ENCODE results near the gene ZHX3. TPM values are rescaled to one million over a fixed set of nuclear protein-coding genes. Genes with fewer than 3 reads are reported as not detected.

ZHX3 gene
- total RNA-seq, 1 donor: 36.6 TPM

DNA sequence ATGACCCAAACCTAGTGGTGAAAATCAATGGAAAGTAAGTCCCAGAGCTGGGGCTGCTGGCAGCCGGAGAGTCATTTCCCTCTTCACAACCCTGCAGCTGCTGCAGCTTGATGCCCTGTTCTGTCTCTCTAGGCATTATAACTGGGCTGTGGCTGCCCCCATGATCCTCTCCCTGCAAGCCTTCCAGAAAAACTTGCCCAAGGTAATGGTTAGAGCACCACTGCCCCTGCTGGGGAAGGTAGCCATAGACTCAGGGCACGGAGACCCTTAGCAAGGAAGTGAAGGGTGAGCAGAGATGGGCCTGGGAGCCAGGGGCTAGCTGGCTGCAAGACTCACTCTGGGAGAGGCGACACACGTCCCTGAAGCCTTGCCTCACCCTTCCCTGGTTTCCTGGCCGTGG lies 35.1 kb upstream of the ZHX3 start:
- Histone ChIP-seq H3K4me3 (ENCODE audit: insufficient read depth, low read length) (no peak overlapping the region), H3K27ac (ENCODE audit: low read depth, low read length) (no peak overlapping the region), H4K20me1 (ENCODE audit: insufficient read depth, low read length) (no peaks in the 10 kb centered on the region), H3K79me2 (ENCODE audit: insufficient read depth, low read length) (no peaks in the 10 kb centered on the region), H3K9me3 (ENCODE audit: low read depth, low read length) (no peaks in the 10 kb centered on the region), H3K4me2 (ENCODE audit: insufficient read depth, low read length) (no peak overlapping the region), H3K4me1 (ENCODE audit: insufficient read depth, low read length) (no peaks in the 10 kb centered on the region), H3K36me3 (ENCODE audit: insufficient read depth, low read length) (peaks cover 11% of the 10 kb centered on the region), H3K27me3 (ENCODE audit: insufficient read depth, low read length) (no peaks in the 10 kb centered on the region), H2AFZ (ENCODE audit: low read length) (no peak overlapping the region)
- TF ChIP-seq, protein P1, sequence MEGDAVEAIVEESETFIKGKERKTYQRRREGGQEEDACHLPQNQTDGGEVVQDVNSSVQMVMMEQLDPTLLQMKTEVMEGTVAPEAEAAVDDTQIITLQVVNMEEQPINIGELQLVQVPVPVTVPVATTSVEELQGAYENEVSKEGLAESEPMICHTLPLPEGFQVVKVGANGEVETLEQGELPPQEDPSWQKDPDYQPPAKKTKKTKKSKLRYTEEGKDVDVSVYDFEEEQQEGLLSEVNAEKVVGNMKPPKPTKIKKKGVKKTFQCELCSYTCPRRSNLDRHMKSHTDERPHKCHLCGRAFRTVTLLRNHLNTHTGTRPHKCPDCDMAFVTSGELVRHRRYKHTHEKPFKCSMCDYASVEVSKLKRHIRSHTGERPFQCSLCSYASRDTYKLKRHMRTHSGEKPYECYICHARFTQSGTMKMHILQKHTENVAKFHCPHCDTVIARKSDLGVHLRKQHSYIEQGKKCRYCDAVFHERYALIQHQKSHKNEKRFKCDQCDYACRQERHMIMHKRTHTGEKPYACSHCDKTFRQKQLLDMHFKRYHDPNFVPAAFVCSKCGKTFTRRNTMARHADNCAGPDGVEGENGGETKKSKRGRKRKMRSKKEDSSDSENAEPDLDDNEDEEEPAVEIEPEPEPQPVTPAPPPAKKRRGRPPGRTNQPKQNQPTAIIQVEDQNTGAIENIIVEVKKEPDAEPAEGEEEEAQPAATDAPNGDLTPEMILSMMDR (IDR thresholded peaks at IDR 0.05; ENCODE audit: extremely low read depth, low read depth, low read length): no peak
- DNase-seq (ENCODE audit: insufficient read length, low spot score, missing footprints): peak; percentile 36

DNA sequence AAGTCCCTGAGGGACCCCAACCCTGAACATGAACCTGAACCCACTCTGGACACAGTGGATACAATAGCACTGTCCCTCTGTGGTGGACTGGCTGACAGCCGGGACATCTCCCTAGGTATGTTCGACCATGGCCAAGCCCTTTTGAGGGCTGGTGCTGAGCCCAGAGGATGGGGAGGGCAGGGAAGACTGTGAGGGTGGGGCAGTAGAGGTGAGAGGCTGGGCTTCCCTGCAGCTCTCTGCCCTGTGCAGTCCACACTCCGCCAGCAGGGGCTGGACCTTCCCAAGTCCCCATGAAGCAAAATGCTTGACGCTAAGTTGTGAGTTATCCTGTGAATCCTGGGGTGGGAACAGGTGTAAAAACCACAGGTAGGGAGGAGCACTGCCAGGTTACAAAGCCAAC lies 34.6 kb upstream of the ZHX3 start:
- TF ChIP-seq, protein P1 (IDR thresholded peaks at IDR 0.05; ENCODE audit: extremely low read depth, low read depth, low read length): no peak
- Histone ChIP-seq H3K4me1 (ENCODE audit: insufficient read depth, low read length) (no peaks in the 10 kb centered on the region), H4K20me1 (ENCODE audit: insufficient read depth, low read length) (no peaks in the 10 kb centered on the region), H3K79me2 (ENCODE audit: insufficient read depth, low read length) (no peaks in the 10 kb centered on the region), H3K4me3 (ENCODE audit: insufficient read depth, low read length) (no peak overlapping the region), H3K4me2 (ENCODE audit: insufficient read depth, low read length) (no peak overlapping the region), H3K9me3 (ENCODE audit: low read depth, low read length) (no peaks in the 10 kb centered on the region), H3K27me3 (ENCODE audit: insufficient read depth, low read length) (no peaks in the 10 kb centered on the region), H3K36me3 (ENCODE audit: insufficient read depth, low read length) (peaks cover 11% of the 10 kb centered on the region), H3K27ac (ENCODE audit: low read depth, low read length) (no peak overlapping the region), H2AFZ (ENCODE audit: low read length) (no peak overlapping the region)
- DNase-seq (ENCODE audit: insufficient read length, low spot score, missing footprints): peak; percentile 72

DNA sequence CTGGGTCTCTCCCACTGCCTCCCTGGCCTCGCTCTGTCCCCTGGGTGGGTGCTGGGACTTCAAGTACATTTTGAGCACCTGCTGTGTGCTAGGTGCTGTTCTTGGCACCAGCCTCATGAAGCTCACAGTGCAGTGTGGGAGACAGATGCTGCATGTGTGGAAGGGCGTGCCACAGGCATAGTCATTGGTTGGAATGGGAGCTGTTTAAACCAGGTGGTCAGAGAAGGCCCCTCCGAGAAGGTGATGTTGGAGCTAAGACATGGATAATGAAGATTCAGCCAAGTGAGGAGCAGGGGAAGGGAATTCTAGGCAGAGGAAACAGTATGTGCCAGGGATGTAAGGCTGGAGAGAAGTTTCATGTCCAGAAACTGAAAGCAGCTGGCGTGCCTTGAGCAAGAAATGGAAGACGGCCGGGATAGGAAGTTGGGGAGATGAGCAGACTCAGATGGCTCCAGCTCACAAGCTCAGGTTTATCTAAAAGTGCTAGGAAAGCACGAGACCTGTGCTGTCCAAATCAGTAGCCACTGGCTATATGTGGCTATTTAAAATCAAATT lies 33.0 kb upstream of the ZHX3 start:
- no peak overlapping the region for H3K4me3 ChIP-seq (ENCODE audit: insufficient read depth, low read length)
- H3K4me2 ChIP-seq (ENCODE audit: insufficient read depth, low read length): no peak overlapping the region
- TF ChIP-seq, protein P1 (IDR thresholded peaks at IDR 0.05; ENCODE audit: extremely low read depth, low read depth, low read length): no peak
- no peaks in the 10 kb centered on the region for H3K9me3 ChIP-seq (ENCODE audit: low read depth, low read length)
- peaks cover 11% of the 10 kb centered on the region for H3K36me3 ChIP-seq (ENCODE audit: insufficient read depth, low read length)
- H3K27ac ChIP-seq (ENCODE audit: low read depth, low read length): no peak overlapping the region
- DNase-seq (ENCODE audit: insufficient read length, low spot score, missing footprints): peak; percentile 42
- no peaks in the 10 kb centered on the region for H3K79me2 ChIP-seq (ENCODE audit: insufficient read depth, low read length)
- H2AFZ ChIP-seq (ENCODE audit: low read length): no peak overlapping the region
- no peaks in the 10 kb centered on the region for H3K4me1 ChIP-seq (ENCODE audit: insufficient read depth, low read length)
- H4K20me1 ChIP-seq (ENCODE audit: insufficient read depth, low read length): peaks cover 3% of the 10 kb centered on the region
- H3K27me3 ChIP-seq (ENCODE audit: insufficient read depth, low read length): no peaks in the 10 kb centered on the region

DNA sequence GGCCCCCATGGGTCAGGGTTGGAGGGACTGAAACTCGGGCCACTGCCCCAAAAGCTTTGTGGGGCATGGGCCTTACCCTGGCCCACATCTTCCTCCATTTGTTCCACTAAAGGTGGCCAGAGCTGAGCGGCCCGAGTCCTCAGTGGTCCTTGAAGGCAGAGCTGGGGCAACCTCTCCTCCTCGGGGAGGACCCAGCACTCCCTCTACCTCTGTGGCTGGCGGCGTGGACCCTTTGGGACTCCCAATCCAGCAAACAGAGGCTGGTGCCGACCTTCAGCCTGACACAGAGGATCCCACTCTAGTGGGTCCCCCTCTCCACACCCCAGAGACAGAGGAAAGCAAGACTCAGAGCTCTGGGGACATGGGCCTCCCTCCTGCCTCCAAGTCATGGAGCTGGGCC lies 32.4 kb upstream of the ZHX3 start:
- no peaks in the 10 kb centered on the region for H3K27me3 ChIP-seq (ENCODE audit: insufficient read depth, low read length)
- TF ChIP-seq, protein P1 (IDR thresholded peaks at IDR 0.05; ENCODE audit: extremely low read depth, low read depth, low read length): no peak
- DNase-seq (ENCODE audit: insufficient read length, low spot score, missing footprints): peak; percentile 54
- no peaks in the 10 kb centered on the region for H3K9me3 ChIP-seq (ENCODE audit: low read depth, low read length)
- H3K79me2 ChIP-seq (ENCODE audit: insufficient read depth, low read length): no peaks in the 10 kb centered on the region
- H3K4me3 ChIP-seq (ENCODE audit: insufficient read depth, low read length): no peak overlapping the region
- no peaks in the 10 kb centered on the region for H3K4me1 ChIP-seq (ENCODE audit: insufficient read depth, low read length)
- peaks cover 3% of the 10 kb centered on the region for H4K20me1 ChIP-seq (ENCODE audit: insufficient read depth, low read length)
- H3K27ac ChIP-seq (ENCODE audit: low read depth, low read length): no peak overlapping the region
- peaks cover 11% of the 10 kb centered on the region for H3K36me3 ChIP-seq (ENCODE audit: insufficient read depth, low read length)
- H3K4me2 ChIP-seq (ENCODE audit: insufficient read depth, low read length): no peak overlapping the region
- no peak overlapping the region for H2AFZ ChIP-seq (ENCODE audit: low read length)
